Measurements from ENCODE around the gene FAM13C. TPM values are rescaled to one million over a fixed set of nuclear protein-coding genes. Genes with fewer than 3 reads are reported as not detected.

Gene FAM13C
- total RNA-seq, 4 donors from 2014 or later, result 2.8 to 26.9 (median 7.1) TPM

DNA sequence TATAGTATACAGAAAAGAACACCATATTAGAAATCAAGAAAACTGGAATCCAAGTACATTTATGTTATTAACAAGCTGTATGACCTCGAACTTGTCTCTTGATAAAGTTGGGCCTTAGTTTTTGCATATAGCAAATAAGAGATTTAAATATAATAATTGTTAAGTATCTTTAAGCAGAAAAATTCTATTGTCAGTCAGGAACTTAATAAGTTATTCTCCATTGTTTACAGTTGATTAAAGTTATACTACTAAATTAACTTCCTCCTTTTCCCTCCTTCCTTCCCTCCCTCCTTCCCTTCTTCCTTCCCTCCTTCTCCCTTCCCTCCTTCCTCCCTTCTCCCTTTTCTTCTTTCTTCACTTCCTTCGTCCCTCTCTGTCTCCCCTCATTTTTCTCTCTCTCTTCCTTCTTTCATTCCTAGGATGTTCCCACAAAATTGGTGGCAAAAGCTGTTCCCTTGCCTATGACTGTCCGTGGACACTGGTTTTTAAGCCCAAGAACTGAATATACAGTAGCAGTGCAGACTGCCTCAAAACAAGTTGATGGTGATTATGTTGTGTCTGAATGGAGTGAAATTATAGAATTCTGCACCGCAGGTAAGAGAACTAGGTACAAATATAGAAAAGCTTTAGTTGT is 126.2 kb downstream of the FAM13C start:
- no peaks in the 10 kb centered on the region for H3K9me3 ChIP-seq
- no peaks in the 10 kb centered on the region for H3K36me3 ChIP-seq
- no peak for DNase-seq
- H3K4me1 ChIP-seq, result no peaks in the 10 kb centered on the region
- H3K27me3 ChIP-seq, result no peaks in the 10 kb centered on the region
- no peak for TF ChIP-seq CTCF (IDR thresholded peaks at IDR 0.05)
- no peak for TF ChIP-seq POLR2A (IDR thresholded peaks at IDR 0.05)
- 78 to 82% methylated on average over 4 of the region's 4 CpGs for WGBS, 2 donors
- no peak overlapping the region for H3K27ac ChIP-seq
- intact Hi-C loops (cut with DNase I), result loop anchor here (5.0 kb wide), 1 partner anchor 381 kb away; no protein-coding TSS in a partner anchor
- H3K4me3 ChIP-seq, result no peak overlapping the region

DNA sequence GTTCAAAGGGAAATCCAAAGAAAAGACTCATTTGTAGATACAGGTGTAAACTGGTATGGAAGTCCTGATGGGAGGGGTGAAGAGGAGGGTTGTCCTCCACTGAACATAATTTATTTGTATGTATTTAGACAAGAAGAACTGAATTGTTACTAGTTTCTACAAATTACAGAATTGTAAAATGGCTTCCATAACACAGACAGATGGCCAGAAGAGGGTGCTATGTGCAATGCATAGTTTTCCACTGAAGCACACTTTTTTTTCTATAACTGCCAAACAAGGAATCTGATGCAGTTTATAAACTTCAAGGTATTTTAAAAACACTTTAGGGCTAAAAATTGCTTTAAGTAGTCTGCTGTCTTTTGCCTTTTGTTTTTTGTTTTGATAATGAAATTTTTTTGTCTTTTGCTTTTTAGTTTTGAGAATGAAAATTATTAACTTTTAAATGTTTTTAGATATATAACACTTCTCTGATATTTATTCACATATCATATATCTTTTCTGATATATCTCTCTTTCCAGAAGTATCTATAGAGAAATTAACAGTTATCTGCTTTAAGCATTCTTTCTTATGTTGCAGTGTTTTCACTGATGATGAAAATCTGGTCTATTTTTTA is 127.4 kb downstream of the FAM13C start:
- Histone ChIP-seq H3K4me3 (no peak overlapping the region), H3K27me3 (no peaks in the 10 kb centered on the region), H3K27ac (no peak overlapping the region), H3K4me1 (no peaks in the 10 kb centered on the region), H3K36me3 (no peaks in the 10 kb centered on the region), H3K9me3 (no peaks in the 10 kb centered on the region)
- no peak for DNase-seq
- peak in 5 of 6 experiments; percentile 23 to 61 (median 42) for TF ChIP-seq CTCF (IDR thresholded peaks at IDR 0.05)
- no peak for TF ChIP-seq POLR2A (IDR thresholded peaks at IDR 0.05)
- intact Hi-C loops (cut with DNase I), result loop anchor here (5.0 kb wide), 1 partner anchor 382 kb away; no protein-coding TSS in a partner anchor

DNA sequence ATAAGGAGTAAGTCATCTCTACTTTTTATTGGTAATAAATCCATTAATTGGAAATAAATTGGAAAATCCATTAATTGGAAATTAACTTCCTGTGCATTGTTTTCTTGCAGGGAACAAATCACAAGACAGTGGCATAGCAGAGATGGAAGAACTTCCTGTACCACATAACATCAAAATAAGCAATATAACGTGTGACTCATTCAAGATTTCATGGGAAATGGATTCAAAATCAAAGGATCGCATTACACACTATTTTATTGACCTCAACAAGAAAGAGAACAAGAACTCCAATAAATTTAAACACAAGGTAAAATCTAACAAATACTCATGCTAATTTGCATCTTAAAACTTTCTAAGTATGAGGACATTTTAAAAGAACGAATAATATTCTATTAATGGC is 128.2 kb downstream of the FAM13C start:
- no peaks in the 10 kb centered on the region for H3K9me3 ChIP-seq
- WGBS, 2 donors, result 58 to 66% methylated on average over 3 of the region's 3 CpGs
- DNase-seq, result no peak
- H3K27ac ChIP-seq, result no peak overlapping the region
- no peak overlapping the region for H3K4me3 ChIP-seq
- intact Hi-C loops (cut with DNase I), result no loop called here
- H3K27me3 ChIP-seq, result no peaks in the 10 kb centered on the region
- no peak for TF ChIP-seq POLR2A (IDR thresholded peaks at IDR 0.05)
- no peak for TF ChIP-seq CTCF (IDR thresholded peaks at IDR 0.05)
- H3K4me1 ChIP-seq, result no peaks in the 10 kb centered on the region
- no peaks in the 10 kb centered on the region for H3K36me3 ChIP-seq

- Histone ChIP-seq H3K9me3 (no peaks in the 10 kb centered on the region), H3K27me3 (no peaks in the 10 kb centered on the region), H3K4me3 (no peak overlapping the region), H3K4me1 (no peaks in the 10 kb centered on the region), H3K36me3 (no peaks in the 10 kb centered on the region), H3K27ac (no peak overlapping the region)
- TF ChIP-seq POLR2A (IDR thresholded peaks at IDR 0.05) (no peak), CTCF (IDR thresholded peaks at IDR 0.05) (no peak)
- 86 to 93% methylated on average over 4 of the region's 4 CpGs for WGBS, 2 donors
- intact Hi-C loops (cut with DNase I), result no loop called here
- no peak for DNase-seq
Measured at GRCh38 chr10:59229441-59229840, 132.9 kb downstream of the FAM13C start.

GRCh38 chr10:59227136-59227673 is 135.1 kb downstream of the FAM13C start:
- WGBS, 2 donors, result 84 to 87% methylated on average over 3 of the region's 3 CpGs
- no peaks in the 10 kb centered on the region for H3K4me1 ChIP-seq
- H3K27me3 ChIP-seq, result no peaks in the 10 kb centered on the region
- DNase-seq, result no peak
- H3K36me3 ChIP-seq, result no peaks in the 10 kb centered on the region
- no peak overlapping the region for H3K4me3 ChIP-seq
- H3K27ac ChIP-seq, result no peak overlapping the region
- TF ChIP-seq CTCF (IDR thresholded peaks at IDR 0.05), result no peak
- no peak for TF ChIP-seq POLR2A (IDR thresholded peaks at IDR 0.05)
- intact Hi-C loops (cut with DNase I), result no loop called here
- H3K9me3 ChIP-seq, result no peaks in the 10 kb centered on the region
